H4 (cell line): ENCODE measurements around the gene GOLPH3. TPM values are rescaled to one million over a fixed set of nuclear protein-coding genes. Genes with fewer than 3 reads are reported as not detected.
"Not testable (repeated sequence)": the region's sequence is repeated elsewhere in the genome, so short reads cannot be mapped to it uniquely, and the experiment has no call there.

ENCODE experiments used
- DNase-seq: peaks from one replicate; pipeline ENCODE4 v3.0.0-alpha.2; 2015; ENCODE audit warnings: low spot score
- total RNA-seq: library from RNA; depleted of rRNA; stranded (reverse); fragments of >200 nt; shearing (Covaris generic); gene quantifications from 2 replicates; pipeline ENCODE4 v1.2.3, GENCODE V29; 2014

The GOLPH3 gene
- total RNA-seq, 1 experiment from 2014 or later, result 52.2 TPM

GRCh38 chr5:32135086-32135485, 39.0 kb downstream of the GOLPH3 start:
- no peak for DNase-seq

- DNase-seq, result no peak
Observed at GRCh38 chr5:32132757-32133156, 41.4 kb downstream of the GOLPH3 start.

DNA sequence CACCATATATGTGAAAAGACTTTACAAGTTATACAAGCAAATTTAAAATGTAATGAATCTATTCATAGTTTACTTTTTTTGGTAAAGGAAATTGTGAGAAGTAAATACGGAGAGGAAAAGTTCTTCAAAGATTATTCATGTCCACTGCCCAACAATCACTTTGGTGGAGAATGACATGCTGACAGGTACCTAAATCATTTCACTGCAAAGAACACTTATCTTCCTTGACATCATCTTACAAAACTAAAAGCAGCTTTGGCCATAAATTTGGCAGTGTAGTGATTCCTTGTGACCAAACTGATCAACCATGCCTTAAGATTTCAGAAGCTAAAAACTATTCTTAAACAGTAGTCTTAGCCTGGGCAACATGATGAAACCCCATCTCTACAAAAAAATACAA, 42.5 kb downstream of the GOLPH3 start:
- no peak for DNase-seq

- DNase-seq, result no peak
Observed at GRCh38 chr5:32130865-32131264, 43.3 kb downstream of the GOLPH3 start.

DNA sequence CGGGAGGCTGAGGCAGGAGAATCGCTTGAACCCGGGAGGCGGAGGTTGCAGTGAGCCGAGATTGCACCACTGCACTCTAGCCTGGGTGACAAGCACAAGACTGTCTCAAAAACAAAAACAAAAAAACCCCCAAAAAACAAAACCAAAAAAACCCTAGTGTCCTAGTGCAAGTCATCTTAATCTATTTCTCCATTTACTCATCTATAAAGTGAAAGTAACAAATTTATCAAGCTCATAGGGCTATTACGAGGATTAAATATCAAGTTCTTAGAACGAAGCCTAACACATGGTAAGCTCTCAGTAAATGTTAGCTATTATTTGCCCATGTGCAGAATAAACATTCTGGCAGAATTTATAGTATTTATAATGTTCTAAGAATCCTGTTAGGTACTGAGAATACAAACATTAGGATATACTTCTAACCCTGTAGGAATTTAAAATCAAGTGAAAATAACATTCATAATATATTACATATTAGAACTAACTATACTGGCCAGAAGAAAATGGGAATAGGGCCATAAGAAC, 45.0 kb downstream of the GOLPH3 start:
- DNase-seq, result no peak

DNA sequence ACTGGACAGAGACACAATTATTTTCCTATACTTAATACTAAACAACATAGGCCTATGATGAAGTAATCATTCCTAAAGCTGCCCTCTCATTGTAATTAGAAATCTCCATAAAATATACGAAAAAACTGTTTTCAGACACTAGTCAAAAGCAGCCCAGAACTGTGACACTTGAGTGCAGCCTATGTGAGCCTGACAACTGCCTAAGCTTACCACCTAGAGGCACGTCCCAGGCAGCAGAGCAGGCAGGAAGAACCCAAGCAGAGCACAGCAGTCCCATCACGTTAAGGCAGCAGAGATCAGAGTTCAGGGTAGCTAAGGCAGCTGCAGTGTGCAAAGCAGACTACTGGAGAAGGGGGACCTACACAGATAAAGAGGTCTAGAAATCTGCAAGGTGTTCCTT, 46.4 kb downstream of the GOLPH3 start:
- no peak for DNase-seq

- no peak for DNase-seq
Observed at GRCh38 chr5:32126691-32127090, 47.4 kb downstream of the GOLPH3 start.

- no peak for DNase-seq
Observed at GRCh38 chr5:32123889-32124676, 50.0 kb downstream of the GOLPH3 start.

- no peak for DNase-seq
Observed at GRCh38 chr5:32123058-32123805, 50.9 kb downstream of the GOLPH3 start.

DNA sequence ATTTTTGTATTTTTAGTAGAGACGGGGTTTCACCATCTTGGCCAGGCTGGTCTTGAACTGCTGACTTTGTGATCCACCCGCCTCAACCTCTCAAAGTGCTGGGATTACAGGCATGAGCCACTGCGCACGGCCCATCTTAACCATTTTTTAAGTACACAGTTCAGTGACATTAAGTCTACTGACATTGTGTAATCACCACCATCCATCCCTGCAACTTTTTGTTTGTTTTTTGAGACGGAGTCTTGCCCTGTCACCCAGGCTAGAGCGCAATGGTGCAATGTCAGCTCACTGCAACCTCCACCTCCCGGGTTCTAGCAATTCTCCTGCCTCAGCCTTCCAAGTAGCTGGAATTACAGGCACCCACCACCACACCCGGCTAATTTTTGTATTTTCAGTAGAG, 55.2 kb downstream of the GOLPH3 start:
- not testable (repeated sequence) for DNase-seq

- DNase-seq, result no peak
Observed at GRCh38 chr5:32116574-32117313, 57.4 kb downstream of the GOLPH3 start.

DNA sequence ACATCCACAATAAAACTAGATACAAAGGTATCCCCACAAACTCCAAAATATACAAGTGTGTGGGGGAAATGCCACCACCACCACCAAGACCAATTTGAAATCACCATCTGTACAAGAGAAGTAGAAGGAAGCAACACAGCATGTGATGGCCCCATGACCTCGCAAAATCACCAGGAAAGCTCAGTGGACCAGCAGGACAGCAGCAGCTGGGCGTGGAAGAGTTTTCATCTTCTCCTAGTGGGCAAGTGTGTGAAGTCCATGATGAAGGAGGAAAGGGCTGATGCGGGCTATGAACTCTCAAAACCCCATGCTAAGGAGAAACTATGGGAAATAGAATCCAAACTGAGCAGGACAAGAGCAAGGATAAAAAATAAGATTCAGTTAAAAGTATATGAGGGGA, 58.1 kb downstream of the GOLPH3 start:
- DNase-seq, result no peak

DNA sequence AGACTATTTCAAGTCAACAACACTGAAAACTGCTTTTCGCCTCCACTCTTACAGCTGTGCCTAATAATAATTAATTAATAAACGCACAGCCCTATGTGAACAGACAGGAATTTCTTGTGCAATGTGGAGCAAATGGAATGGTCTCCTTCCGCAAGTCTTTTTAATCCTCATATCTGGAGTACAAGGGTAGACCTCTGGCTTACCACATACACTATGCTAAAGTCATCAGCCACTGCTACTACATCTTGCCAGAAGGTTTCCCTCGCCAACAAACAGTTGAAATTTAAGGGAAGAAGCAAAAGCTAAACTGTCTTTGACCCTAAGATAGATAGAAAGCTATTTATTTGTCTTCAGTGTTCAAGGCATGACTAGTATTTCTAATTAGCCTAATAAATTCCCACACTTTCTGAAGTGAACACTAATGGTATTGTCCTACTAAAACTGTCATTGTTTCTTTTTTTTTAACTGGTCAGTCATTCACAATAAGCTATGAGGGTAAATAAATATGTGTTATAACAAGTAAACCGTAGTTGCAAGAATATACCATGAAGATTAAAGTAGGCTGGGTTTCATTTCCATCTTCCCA, 63.9 kb downstream of the GOLPH3 start:
- no peak for DNase-seq

DNA sequence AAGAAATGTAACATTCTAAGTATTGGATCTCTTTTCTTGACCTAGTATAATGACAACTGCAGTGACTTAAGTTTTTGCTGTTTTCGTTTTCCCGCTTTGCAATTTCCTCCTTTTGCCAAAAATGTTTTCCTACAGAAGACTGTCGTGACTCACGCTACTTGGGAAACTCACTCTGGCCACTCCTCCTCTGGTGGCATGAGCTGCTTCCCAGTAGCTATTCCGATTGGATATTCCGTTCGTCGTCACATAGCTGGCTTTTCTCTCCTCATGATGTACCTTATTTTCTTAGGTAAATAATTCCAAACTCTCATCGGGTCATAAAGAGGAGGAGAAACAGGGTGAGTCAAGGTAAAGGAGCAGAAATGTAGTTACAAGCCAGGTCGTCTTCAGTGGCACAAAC, 64.9 kb downstream of the GOLPH3 start:
- no peak for DNase-seq

DNA sequence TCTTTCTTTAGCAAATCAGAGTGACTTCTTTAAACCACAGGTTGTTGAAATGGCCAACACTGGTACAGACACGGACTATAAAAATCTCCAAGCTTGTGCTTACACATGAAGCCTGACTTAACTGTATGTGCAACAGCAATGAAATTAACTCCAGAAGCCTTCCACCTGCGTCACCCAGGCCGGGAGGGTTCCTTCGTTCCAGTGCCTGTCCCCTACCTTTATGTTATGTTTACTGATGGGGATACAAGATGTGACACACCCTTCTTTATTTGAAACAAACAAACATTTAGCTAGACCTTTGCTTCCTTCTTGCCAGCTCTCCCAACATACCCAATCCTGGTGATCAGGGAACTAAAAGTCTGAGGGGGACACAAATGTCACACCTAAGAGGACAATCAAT, 66.0 kb downstream of the GOLPH3 start:
- DNase-seq, result no peak

DNA sequence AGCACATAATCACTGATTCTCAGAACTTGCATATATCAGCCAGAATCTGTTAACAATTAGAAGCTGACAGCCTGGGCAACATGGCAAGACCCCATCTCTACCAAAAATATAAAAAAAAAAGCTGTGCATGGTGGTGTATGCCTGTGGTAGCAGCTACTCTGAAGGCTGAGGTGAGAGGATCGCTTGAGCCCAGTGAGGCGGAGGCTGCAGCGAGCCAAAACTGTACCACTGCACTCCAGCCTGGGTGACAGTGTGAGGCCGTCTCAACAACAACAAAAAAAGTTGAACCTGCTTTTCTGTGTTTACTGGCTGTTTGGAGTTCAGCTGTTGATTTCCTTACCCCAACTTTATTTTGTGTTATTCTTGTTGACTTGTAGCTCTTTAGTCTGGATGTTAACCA, 66.8 kb downstream of the GOLPH3 start:
- DNase-seq, result no peak

DNA sequence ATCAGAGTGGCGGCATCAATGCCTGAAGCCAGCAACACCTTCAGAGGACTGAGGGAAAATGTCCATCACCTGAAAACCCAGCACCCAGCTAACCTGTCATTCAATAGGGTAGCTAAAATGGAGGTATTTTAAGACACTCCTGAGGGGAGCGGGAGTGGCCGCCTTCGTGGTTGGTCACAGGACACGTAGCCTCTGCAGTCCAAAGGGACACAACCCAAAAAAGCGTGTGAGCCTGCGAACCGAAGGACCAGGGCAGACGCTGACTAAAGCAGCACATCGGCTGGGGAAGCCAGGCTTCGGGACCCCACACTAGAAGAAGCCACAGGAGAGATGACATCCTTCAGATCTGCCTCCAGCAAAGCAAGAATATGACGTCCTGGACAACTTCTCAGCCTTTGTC, 70.6 kb downstream of the GOLPH3 start:
- DNase-seq, result no peak

GRCh38 chr5:32102254-32102986, 71.7 kb downstream of the GOLPH3 start:
- DNase-seq, result no peak

DNA sequence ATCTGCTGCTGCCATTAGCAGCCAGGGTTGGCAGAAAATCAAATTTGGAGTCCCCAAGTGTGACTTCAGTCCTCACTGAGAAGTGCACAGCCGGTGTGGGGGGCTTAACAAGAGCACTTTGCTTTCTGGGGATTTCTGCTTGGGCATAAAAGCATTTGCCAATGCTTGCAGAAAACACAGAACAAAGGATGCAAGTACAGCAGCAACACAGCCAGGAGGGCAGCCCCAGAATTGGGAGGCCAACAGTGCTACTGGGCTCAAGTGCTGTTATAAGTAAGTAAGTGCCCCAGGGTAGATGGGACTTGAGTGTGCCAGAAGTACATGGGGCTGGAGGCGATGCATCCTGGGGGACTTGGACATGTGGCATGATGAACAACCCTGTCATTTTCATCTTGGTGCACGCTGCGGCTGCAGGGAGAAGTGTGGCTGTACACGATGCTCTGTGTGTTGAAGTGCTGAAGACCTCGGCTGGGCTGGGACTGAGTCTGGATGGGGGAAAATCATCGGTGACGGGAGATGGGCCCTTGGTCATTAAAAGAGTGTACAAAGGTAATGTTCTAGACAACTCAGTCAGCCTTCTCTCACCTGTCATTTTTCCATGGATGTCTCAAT, 73.3 kb downstream of the GOLPH3 start:
- DNase-seq, result no peak

DNA sequence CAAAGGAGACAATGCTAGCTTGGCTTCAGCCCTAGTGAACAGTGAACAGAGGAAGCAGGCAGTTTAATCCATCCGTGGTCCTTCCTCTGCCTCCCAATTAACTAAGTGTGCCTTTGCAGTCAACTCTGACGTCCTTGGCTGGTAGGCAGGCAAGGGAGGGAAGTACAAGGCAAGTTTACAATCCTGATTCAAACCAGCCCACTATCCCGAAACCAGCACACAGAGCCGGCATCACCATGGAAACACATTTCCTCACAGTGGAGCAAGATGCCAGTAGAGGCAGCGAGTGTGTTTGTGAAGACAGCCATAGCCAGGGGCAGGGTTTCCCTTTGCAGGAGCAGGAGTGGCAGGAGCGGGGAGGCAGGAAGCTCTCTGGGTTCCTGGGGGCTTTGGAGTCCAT, 73.9 kb downstream of the GOLPH3 start:
- no peak for DNase-seq

DNA sequence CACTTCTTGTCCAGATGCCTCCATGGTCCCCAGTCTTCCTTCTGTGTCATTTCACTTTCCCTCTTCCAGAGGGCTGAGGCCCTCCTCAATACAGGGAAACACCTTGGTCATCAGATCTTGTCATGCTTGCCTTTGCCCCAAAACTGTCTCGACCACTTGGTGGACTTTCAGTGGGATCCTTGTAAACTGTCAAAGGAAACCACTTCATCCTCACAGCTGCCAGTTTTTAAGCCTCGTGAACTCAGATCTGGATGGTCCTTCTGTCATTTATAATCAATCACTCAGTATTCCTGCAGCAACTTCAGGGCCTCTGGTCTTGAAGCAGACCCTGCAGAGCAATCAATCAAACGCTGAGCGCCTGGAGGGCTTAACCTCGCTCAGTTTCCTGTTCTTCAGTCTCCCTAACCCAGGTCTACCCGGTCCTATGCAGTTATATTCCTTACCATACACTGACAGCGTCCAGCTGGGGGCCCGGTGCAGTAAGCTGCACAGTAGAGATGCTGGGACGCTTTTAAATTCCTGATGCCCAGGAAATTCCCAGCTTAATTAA, 74.6 kb downstream of the GOLPH3 start:
- DNase-seq, result no peak
